Esophagus muscularis mucosa (tissue), 4 donors: Measurements from ENCODE around the gene SLC8A1. TPM values are rescaled to one million over a fixed set of nuclear protein-coding genes. Genes with fewer than 3 reads are reported as not detected.

Experiments
- DNase-seq: peaks from one replicate; pipeline ENCODE4 v3.0.0-alpha.2; 2017; ENCODE audit errors: extremely low spot score
- H3K27ac ChIP-seq, 4 donors: fragments of 200-600 bp; sonication (generic); replicated peaks in 1 of 4; 1 replicate in 3 of 4; 2 replicates in 1 of 4; pipeline ENCODE4 v1.5.1; 2016 to 2019; ENCODE audit warnings: mild to moderate bottlenecking in 1 of 4
- H3K27me3 ChIP-seq, 4 donors: fragments of 200-600 bp; sonication (generic); one replicate each; pipeline versions ENCODE4 v1.5.1 to v1.6.0; 2016 to 2019
- H3K36me3 ChIP-seq, 4 donors: fragments of 200-600 bp; sonication (generic); one replicate each; pipeline ENCODE4 v1.5.1; 2016 to 2019
- H3K4me1 ChIP-seq, 4 donors: fragments of 200-600 bp; sonication (generic); one replicate each; pipeline ENCODE4 v1.5.1; 2016 to 2019
- H3K4me3 ChIP-seq, 4 donors: fragments of 200-600 bp; sonication (generic); 1 replicate in 2 of 4; 2 replicates in 2 of 4; pipeline ENCODE4 v1.5.1; 2016 to 2019; ENCODE audit warnings: mild to moderate bottlenecking in 4 of 4, moderate library complexity in 1 of 4
- H3K9me3 ChIP-seq, 4 donors: fragments of 200-600 bp; sonication (generic); 1 replicate in 3 of 4; 2 replicates in 1 of 4; pipeline ENCODE4 v1.5.1; 2016 to 2019
- EP300 ChIP-seq: sonication (generic); formaldehyde crosslinking; IDR thresholded peaks from one replicate; pipeline ENCODE4 v1.6.1; 2017; ENCODE audit warnings: antibody characterized with exemption
- POLR2A ChIP-seq: fragments of 450-650 bp; IDR thresholded peaks from one replicate; pipeline ENCODE4 v1.6.1; 2017; ENCODE audit warnings: antibody characterized with exemption, moderate library complexity, mild to moderate bottlenecking, low read depth
- POLR2AphosphoS5 ChIP-seq, 2 donors: sonication (generic); formaldehyde crosslinking; IDR thresholded peaks; one replicate each; pipeline ENCODE4 v1.6.1; 2017; ENCODE audit warnings: antibody characterized with exemption in 2 of 2
- WGBS: methylation state at CpG from one replicate; pipeline ENCODE4 v1.1.5; 2018; 5-methylcytosine and 5-hydroxymethylcytosine counted together
- intact Hi-C: fragments of 100-400 bp; cut with DNase I; formaldehyde crosslinking; loops from one replicate; pipeline ENCODE4 v1.15.1; 2023
- total RNA-seq, 4 donors: library from RNA; depleted of rRNA; stranded (reverse); fragments of >200 nt; gene quantifications; one replicate each; pipeline versions ENCODE4 v1.1.0 to v1.2.1, GENCODE V29; 2016
- TF ChIP-seq, protein P1 (sequence below), 3 experiments: fragments of 200-600 bp in 2 of 3; fragments of 450-650 bp in 1 of 3; sonication (generic) in 2 of 3; IDR thresholded peaks; one replicate each; pipeline ENCODE4 v1.5.1; 2017 to 2019; ENCODE audit warnings: antibody characterized with exemption in 3 of 3, mild to moderate bottlenecking in 2 of 3, moderate library complexity in 1 of 3

Gene SLC8A1
- total RNA-seq, 4 donors from 2014 or later = 105 to 166 (median 157) TPM

DNA sequence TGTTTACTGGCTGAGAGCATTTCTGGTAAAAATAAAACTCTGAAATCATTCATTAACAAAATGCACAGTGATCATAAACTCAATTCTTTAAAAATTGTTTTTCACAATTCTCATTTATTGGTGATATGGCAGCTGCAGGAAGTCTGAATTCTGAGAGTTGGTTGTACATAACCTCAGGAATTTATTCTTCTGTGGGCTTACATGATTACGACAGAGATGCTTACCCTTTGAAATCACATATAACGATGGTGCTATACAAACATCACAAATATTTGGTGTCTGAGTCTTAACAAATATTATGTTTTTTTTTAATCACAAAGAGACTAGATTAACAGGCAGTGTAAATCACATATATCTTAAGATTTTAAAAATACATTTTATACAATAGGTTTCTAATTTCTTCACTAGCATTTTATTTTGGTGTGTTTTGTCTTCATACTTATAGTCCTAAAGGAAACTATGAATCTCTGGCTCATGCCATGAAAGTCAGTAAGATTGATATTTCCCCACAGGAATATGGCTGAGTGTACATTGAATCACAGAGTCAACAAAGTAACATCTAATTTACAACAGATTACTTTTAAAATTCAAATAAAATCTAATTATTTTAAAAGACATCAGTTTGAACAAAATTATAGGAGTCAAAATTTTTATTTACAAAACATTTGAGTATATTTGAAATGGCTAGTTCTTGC is 354.1 kb downstream of the SLC8A1 start:
- Histone ChIP-seq H3K36me3 (no peaks in the 10 kb centered on the region), H3K27ac (no peak overlapping the region), H3K9me3 (no peaks in the 10 kb centered on the region), H3K4me1 (peaks cover 21 to 59% (median 42%) of the 10 kb centered on the region in 4 donors), H3K4me3 (no peak overlapping the region), H3K27me3 (no peaks in the 10 kb centered on the region)
- WGBS = 89% methylated on average over 2 of the region's 2 CpGs
- DNase-seq = no peak
- TF ChIP-seq, protein P1, sequence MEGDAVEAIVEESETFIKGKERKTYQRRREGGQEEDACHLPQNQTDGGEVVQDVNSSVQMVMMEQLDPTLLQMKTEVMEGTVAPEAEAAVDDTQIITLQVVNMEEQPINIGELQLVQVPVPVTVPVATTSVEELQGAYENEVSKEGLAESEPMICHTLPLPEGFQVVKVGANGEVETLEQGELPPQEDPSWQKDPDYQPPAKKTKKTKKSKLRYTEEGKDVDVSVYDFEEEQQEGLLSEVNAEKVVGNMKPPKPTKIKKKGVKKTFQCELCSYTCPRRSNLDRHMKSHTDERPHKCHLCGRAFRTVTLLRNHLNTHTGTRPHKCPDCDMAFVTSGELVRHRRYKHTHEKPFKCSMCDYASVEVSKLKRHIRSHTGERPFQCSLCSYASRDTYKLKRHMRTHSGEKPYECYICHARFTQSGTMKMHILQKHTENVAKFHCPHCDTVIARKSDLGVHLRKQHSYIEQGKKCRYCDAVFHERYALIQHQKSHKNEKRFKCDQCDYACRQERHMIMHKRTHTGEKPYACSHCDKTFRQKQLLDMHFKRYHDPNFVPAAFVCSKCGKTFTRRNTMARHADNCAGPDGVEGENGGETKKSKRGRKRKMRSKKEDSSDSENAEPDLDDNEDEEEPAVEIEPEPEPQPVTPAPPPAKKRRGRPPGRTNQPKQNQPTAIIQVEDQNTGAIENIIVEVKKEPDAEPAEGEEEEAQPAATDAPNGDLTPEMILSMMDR (IDR thresholded peaks at IDR 0.05) = no peak
- TF ChIP-seq POLR2A (no peak), EP300 (no peak), POLR2AphosphoS5 (IDR thresholded peaks at IDR 0.05) (no peak)
- intact Hi-C loops = no loop called here

- intact Hi-C loops = no loop called here
- TF ChIP-seq POLR2AphosphoS5 (IDR thresholded peaks at IDR 0.05) = no peak
- no peak for TF ChIP-seq EP300
- TF ChIP-seq, protein P1 (IDR thresholded peaks at IDR 0.05) = no peak
- no peaks in the 10 kb centered on the region for H3K27me3 ChIP-seq
- H3K9me3 ChIP-seq = no peaks in the 10 kb centered on the region
- no peak for DNase-seq
- H3K27ac ChIP-seq = no peak overlapping the region
- H3K4me1 ChIP-seq = peaks cover 15 to 48% (median 36%) of the 10 kb centered on the region in 4 donors
- no peak overlapping the region for H3K4me3 ChIP-seq
- no peaks in the 10 kb centered on the region for H3K36me3 ChIP-seq
Measured at GRCh38 chr2:40096360-40096759, 355.5 kb downstream of the SLC8A1 start.

- no peak for DNase-seq
- TF ChIP-seq, protein P1 (IDR thresholded peaks at IDR 0.05) = no peak
- TF ChIP-seq EP300 = no peak
- TF ChIP-seq POLR2AphosphoS5 (IDR thresholded peaks at IDR 0.05) = no peak
- TF ChIP-seq POLR2A = no peak
- Histone ChIP-seq H3K4me3 (no peak overlapping the region), H3K27me3 (no peaks in the 10 kb centered on the region), H3K9me3 (no peaks in the 10 kb centered on the region), H3K27ac (no peak overlapping the region), H3K36me3 (no peaks in the 10 kb centered on the region), H3K4me1 (peaks cover 15 to 40% (median 28%) of the 10 kb centered on the region in 4 donors)
- WGBS = 22% methylated on average over 3 of the region's 3 CpGs
- intact Hi-C loops = no loop called here
Measured at GRCh38 chr2:40095000-40095399, 356.9 kb downstream of the SLC8A1 start.

GRCh38 chr2:40094451-40094850 is 357.4 kb downstream of the SLC8A1 start:
- Histone ChIP-seq H3K4me3 (no peak overlapping the region), H3K36me3 (no peaks in the 10 kb centered on the region), H3K27ac (no peak overlapping the region), H3K4me1 (peaks cover 15 to 40% (median 28%) of the 10 kb centered on the region in 4 donors), H3K9me3 (no peaks in the 10 kb centered on the region), H3K27me3 (no peaks in the 10 kb centered on the region)
- intact Hi-C loops = no loop called here
- DNase-seq = no peak
- no peak for TF ChIP-seq POLR2AphosphoS5 (IDR thresholded peaks at IDR 0.05)
- TF ChIP-seq, protein P1 (IDR thresholded peaks at IDR 0.05) = no peak
- TF ChIP-seq EP300 = no peak
- no peak for TF ChIP-seq POLR2A
- 56% methylated on average over 1 of the region's 1 CpG for WGBS
